OCI-LY7 (cell line): ENCODE results near the gene COL4A5. TPM values are rescaled to one million over a fixed set of nuclear protein-coding genes. Genes with fewer than 3 reads are reported as not detected.

ENCODE experiments used
- BruUV-seq: library from RNA; stranded (reverse); fragments of 400-500 nt; replicated peaks from 2 replicates; lab custom pipeline; 2021; lab: Mats Ljungman, UMichigan
- CTCF ChIA-PET: fragments of 300-600 bp; sonication (Branson Sonifier 250); formaldehyde crosslinking; loops from one replicate; lab custom pipeline; 2022; ENCODE audit warnings: antibody characterized with exemption; ENCODE audit not compliant: unreplicated experiment; lab: Charles Lee
- POLR2A ChIA-PET: fragments of 300-600 bp; sonication (Branson Sonifier 250); formaldehyde crosslinking; loops from one replicate; lab custom pipeline; 2022; ENCODE audit warnings: antibody characterized with exemption; lab: Charles Lee
- DNase-seq: peaks from one replicate; pipeline ENCODE4 v3.0.0-alpha.2; 2015; ENCODE audit warnings: low spot score
- H2AFZ ChIP-seq: fragments of 200-600 bp; sonication (generic), shearing (Covaris generic); 2 replicates; pipeline ENCODE4 v1.6.1; 2014; ENCODE audit warnings: mild to moderate bottlenecking, antibody characterized with exemption, low read length, moderate library complexity
- H3K27ac ChIP-seq: fragments of 200-600 bp; sonication (generic); 2 replicates; pipeline ENCODE4 v1.5.1; 2014; ENCODE audit warnings: mixed run types, low read depth, mild to moderate bottlenecking, moderate library complexity, low read length, inconsistent platforms; ENCODE audit not compliant: poor library complexity, severe bottlenecking
- H3K36me3 ChIP-seq: fragments of 200-600 bp; sonication (generic); 2 replicates; pipeline ENCODE4 v1.6.1; 2014; ENCODE audit warnings: mild to moderate bottlenecking, antibody characterized with exemption, low read length, moderate library complexity, mixed read lengths; ENCODE audit not compliant: insufficient read depth
- H3K4me1 ChIP-seq: fragments of 200-600 bp; sonication (generic); 2 replicates; pipeline ENCODE4 v1.5.1; 2014; ENCODE audit warnings: mild to moderate bottlenecking, low read length; ENCODE audit not compliant: insufficient read depth, poor library complexity, severe bottlenecking
- H3K4me2 ChIP-seq: fragments of 200-600 bp; sonication (generic); 2 replicates; pipeline ENCODE4 v1.6.1; 2014; ENCODE audit warnings: mild to moderate bottlenecking, low read length
- H3K4me3 ChIP-seq: fragments of 200-600 bp; sonication (generic); 2 replicates; pipeline ENCODE4 v1.5.1; 2014; ENCODE audit warnings: mild to moderate bottlenecking, low read depth, low read length; ENCODE audit not compliant: poor library complexity, severe bottlenecking
- H3K79me2 ChIP-seq: fragments of 200-600 bp; sonication (generic); 2 replicates; pipeline ENCODE4 v1.6.1; 2016; ENCODE audit warnings: low read depth, mild to moderate bottlenecking, low read length, moderate library complexity, mixed read lengths; ENCODE audit not compliant: insufficient read depth
- H3K9me2 ChIP-seq: fragments of 200-600 bp; sonication (generic); 2 replicates; pipeline ENCODE4 v1.6.1; 2016; ENCODE audit warnings: mild to moderate bottlenecking, low read length, mixed read lengths; ENCODE audit not compliant: insufficient read depth
- H3K9me3 ChIP-seq: fragments of 200-600 bp; sonication (generic); 2 replicates; pipeline ENCODE4 v1.6.1; 2014; ENCODE audit warnings: mild to moderate bottlenecking, mixed run types, low read length, mixed read lengths
- H4K20me1 ChIP-seq: fragments of 200-600 bp; sonication (generic); 2 replicates; pipeline ENCODE4 v1.6.1; 2014; ENCODE audit warnings: mild to moderate bottlenecking, antibody characterized with exemption, low read length, moderate library complexity, mixed read lengths; ENCODE audit not compliant: insufficient read depth
- CTCF ChIP-seq: fragments of 200-600 bp; sonication (generic); conservative IDR thresholded peaks from 2 replicates; pipeline ENCODE4 v1.5.1; 2014; ENCODE audit warnings: mild to moderate bottlenecking, antibody characterized with exemption, low read length, moderate library complexity, mixed read lengths
- EZH2phosphoT487 ChIP-seq: fragments of 200-600 bp; sonication (generic); IDR thresholded peaks from 2 replicates; pipeline ENCODE4 v1.6.1; 2018; ENCODE audit warnings: low read depth, borderline replicate concordance, mild to moderate bottlenecking, mixed run types, antibody characterized with exemption, low read length, moderate library complexity, mixed read lengths
- intact Hi-C: fragments of 100-400 bp; cut with micrococcal nuclease; formaldehyde crosslinking; loops from one replicate; pipeline ENCODE4 v1.10.0; 2022; ENCODE audit not compliant: unreplicated experiment
- total RNA-seq, 2 experiments: library from RNA; depleted of rRNA in 1 of 2; stranded (reverse); fragments of >200 nt in 1 of 2; shearing (Covaris generic) in 1 of 2; gene quantifications; 2 replicates each; pipeline ENCODE4 v1.2.3, GENCODE V29; 2014 to 2022

COL4A5 gene
- total RNA-seq, 2 experiments from 2014 or later, result not detected

- Histone ChIP-seq H3K9me3 (no peaks in the 10 kb centered on the region), H3K9me2 (no peaks in the 10 kb centered on the region), H3K79me2 (no peaks in the 10 kb centered on the region), H3K4me3 (no peak overlapping the region), H2AFZ (no peak overlapping the region), H3K27ac (no peak overlapping the region), H3K4me1 (no peaks in the 10 kb centered on the region), H4K20me1 (no peaks in the 10 kb centered on the region), H3K36me3 (no peaks in the 10 kb centered on the region), H3K4me2 (no peak overlapping the region)
- DNase-seq, result no peak
- TF ChIP-seq CTCF (no peak), EZH2phosphoT487 (no peak)
- CTCF ChIA-PET, result no interaction called here
- intact Hi-C loops, result no loop called here
- no TSS peak for BruUV-seq
- POLR2A ChIA-PET, result no interaction called here
Measured at GRCh38 chrX:108610141-108610540, 170.5 kb downstream of the COL4A5 start.

- Histone ChIP-seq H3K9me2 (no peaks in the 10 kb centered on the region), H3K36me3 (no peaks in the 10 kb centered on the region), H2AFZ (no peak overlapping the region), H3K4me2 (no peak overlapping the region), H3K27ac (no peak overlapping the region), H3K4me1 (no peaks in the 10 kb centered on the region), H4K20me1 (no peaks in the 10 kb centered on the region), H3K4me3 (no peak overlapping the region), H3K9me3 (no peaks in the 10 kb centered on the region), H3K79me2 (no peaks in the 10 kb centered on the region)
- CTCF ChIA-PET, result no interaction called here
- POLR2A ChIA-PET, result interaction anchor here (0.6 kb wide), 1 partner anchor 1668 kb away, joined by 3 read pairs; no protein-coding TSS in a partner anchor
- TF ChIP-seq EZH2phosphoT487 (no peak), CTCF (no peak)
- intact Hi-C loops, result no loop called here
- no TSS peak for BruUV-seq
- DNase-seq, result no peak
Measured at GRCh38 chrX:108614616-108615015, 175.0 kb downstream of the COL4A5 start.

- Histone ChIP-seq H4K20me1 (no peaks in the 10 kb centered on the region), H3K79me2 (no peaks in the 10 kb centered on the region), H3K27ac (no peak overlapping the region), H3K4me3 (no peak overlapping the region), H3K4me1 (no peaks in the 10 kb centered on the region), H3K9me3 (no peaks in the 10 kb centered on the region), H3K36me3 (no peaks in the 10 kb centered on the region), H3K4me2 (no peak overlapping the region), H3K9me2 (no peaks in the 10 kb centered on the region), H2AFZ (no peak overlapping the region)
- TF ChIP-seq EZH2phosphoT487, result no peak
- TF ChIP-seq CTCF, result no peak
- BruUV-seq, result no TSS peak
- ChIA-PET POLR2A (interaction anchor here (0.6 kb wide), 1 partner anchor 820 kb away, joined by 3 read pairs; no protein-coding TSS in a partner anchor), CTCF (no interaction called here)
- intact Hi-C loops, result no loop called here
- no peak for DNase-seq
Measured at GRCh38 chrX:108640817-108641216, 201.2 kb downstream of the COL4A5 start.
